HG03520 (cell line): ENCODE measurements around the gene MMADHC.
"Not testable (repeated sequence)": the region's sequence is repeated elsewhere in the genome, so short reads cannot be mapped to it uniquely, and the experiment has no call there.

Source experiments
- ATAC-seq: cut with Tn5 transposase; IDR thresholded peaks from one replicate; pipeline ENCODE4 v1.9.1; 2021; ENCODE audit warnings: mild to moderate bottlenecking, moderate library complexity; ENCODE audit not compliant: unreplicated experiment

MMADHC gene

GRCh38 chr2:149595056-149595963, 7.7 kb upstream of the MMADHC start:
- no peak for ATAC-seq

GRCh38 chr2:149594411-149594810, 6.8 kb upstream of the MMADHC start:
- ATAC-seq = no peak

DNA sequence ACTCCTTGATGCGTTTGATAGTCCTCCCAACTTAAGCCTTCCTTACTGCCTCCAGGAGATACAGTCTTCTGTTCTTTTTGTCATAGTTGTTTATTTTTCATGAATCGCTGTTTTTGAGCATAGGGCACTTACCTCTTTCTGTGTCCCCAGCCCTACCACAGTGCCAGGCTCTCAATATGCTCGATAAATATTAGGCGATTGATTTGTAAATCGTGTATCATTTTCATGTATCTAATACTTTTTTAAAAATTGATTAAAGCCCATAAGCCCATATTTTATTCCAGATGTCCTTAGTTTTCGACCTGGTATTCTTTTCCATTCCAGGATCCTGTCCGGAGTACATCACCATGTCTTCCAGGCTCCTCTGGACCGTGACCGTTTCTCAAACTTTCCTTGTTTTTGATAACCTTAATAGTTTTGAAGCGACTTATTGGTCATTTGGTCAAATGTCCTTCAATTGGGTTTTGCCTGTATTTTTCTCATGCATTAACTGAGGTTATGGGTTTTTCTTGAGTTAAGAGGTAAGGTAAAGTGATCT, 444 bp upstream of the MMADHC start:
- ATAC-seq = peak; percentile 23

DNA sequence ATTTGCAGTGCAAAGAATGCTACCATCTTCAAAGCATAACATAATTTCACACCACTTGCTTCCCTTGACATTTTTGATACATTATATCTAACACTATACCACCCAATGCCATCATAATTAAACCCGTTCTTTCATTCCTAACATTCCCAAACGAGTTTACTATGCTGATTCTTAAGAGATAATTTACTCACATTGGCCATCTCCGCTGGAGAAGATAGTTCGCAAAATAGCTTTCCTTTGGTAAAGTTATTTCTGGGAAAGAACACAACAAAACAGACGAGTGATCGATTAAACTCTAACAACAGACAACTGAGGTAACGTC, 716 bp downstream of the MMADHC start:
- no peak for ATAC-seq

GRCh38 chr2:149586063-149586462, 1.5 kb downstream of the MMADHC start:
- no peak for ATAC-seq

DNA sequence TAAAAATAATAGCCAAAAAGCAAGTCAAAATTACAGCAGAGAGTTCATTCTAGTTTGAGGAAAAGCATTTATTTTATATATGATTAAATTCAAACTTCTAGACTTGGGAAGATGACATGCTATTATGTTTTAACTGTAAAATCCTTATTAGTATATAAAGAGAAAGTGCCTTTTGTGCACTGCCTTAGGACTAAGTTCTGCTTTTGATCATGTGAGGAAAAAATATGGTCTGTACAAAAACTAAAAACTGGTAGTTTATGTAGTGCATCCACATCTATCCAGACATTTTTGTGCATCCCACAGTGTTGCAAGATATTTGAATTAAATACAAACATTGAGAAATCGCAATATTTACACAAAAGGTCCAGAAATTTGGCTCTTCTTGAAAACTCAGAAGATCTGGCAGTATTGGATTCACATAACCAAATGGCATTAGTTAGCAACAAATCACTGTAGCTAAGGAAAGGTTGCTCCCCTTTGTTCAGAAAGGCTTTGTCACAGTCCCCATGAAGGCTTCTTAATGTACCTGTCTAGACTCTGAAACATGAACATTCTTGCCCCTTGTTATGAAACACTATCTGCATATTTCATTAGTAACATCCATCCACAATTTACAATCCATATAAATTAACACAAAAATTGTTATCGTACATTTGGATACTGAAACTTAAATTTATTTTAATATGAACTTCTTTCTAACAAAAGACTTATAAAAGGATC, 2.2 kb downstream of the MMADHC start:
- no peak for ATAC-seq

DNA sequence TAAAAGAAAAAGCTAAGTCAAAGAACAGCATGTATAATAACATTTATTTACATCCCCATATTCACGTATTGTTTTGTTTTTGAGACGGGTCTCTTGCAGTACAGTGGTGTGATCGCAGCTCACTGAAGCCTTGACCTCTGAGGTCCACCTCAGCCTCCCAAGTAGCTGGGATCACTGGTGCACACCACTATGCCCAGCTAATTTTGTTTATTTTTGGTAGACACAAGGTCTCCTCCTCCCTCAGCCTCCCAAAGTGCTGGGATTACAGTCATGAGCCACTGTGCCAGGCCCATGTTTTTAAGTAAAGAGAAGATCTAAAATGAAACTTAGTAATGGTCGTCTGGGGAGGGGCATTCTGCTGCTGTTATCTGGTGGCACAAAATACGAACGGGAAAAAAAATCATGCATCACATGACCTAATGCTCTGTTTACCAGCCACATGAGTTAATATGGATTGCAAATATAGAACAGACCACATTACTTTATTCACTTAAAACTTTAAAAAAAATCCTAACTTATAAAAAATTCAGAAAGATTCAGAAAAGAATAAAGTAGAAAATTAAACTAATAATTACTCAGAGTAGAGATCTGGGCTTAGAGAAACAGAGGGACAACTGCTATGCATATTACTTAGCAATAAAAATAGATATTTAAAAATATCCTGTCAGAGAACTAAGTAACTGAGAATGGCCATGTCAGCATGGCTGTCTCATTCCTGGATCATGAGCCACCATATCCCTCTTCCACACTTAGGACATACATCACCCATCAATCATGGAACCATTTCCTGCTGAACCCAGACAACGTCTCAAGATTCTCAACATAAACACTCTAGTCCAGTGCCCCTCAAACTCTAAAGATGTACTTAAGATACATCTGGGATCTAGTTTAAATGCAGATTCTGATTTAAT, 7.3 kb downstream of the MMADHC start:
- no peak for ATAC-seq

GRCh38 chr2:149577269-149577668, 10.3 kb downstream of the MMADHC start:
- no peak for ATAC-seq

- ATAC-seq = no peak
Measured at GRCh38 chr2:149575752-149576151, 11.8 kb downstream of the MMADHC start.

DNA sequence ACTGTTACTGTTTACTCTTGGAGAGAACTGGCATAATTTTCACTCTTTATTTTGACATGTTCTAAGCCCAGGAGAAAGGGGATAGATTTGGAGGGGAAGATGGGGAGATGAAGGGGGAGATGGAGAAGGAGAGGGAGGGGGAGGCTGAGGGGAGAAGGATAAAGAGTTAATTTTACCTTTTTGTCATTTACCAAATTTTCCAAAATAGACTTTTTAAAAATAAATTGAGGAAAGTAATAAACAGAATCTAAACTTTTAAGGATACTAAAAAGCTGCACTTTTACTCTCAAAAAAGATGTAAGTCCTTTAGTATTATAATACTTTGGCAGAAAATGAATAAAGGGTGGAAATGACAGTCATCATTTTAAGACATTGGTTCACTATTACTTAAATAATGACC, 12.3 kb downstream of the MMADHC start:
- no peak for ATAC-seq

DNA sequence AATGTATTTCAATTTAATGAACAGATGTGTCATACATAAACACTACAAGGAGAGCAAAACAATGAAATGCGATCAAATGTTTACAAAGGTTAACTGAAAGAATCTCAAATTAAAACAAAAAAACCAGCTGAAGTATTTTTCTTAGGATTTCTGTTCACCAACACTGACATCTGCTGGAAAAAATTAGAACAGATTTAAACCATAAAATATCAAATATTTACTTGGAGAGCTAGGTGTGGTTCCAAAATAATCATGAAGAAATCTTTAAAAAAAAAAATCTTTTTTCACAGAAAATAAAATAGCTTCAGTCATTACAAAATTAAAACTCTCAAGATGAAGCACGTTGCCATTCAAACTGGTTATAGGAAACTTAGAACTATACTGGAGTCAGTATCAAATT, 13.8 kb downstream of the MMADHC start:
- no peak for ATAC-seq

DNA sequence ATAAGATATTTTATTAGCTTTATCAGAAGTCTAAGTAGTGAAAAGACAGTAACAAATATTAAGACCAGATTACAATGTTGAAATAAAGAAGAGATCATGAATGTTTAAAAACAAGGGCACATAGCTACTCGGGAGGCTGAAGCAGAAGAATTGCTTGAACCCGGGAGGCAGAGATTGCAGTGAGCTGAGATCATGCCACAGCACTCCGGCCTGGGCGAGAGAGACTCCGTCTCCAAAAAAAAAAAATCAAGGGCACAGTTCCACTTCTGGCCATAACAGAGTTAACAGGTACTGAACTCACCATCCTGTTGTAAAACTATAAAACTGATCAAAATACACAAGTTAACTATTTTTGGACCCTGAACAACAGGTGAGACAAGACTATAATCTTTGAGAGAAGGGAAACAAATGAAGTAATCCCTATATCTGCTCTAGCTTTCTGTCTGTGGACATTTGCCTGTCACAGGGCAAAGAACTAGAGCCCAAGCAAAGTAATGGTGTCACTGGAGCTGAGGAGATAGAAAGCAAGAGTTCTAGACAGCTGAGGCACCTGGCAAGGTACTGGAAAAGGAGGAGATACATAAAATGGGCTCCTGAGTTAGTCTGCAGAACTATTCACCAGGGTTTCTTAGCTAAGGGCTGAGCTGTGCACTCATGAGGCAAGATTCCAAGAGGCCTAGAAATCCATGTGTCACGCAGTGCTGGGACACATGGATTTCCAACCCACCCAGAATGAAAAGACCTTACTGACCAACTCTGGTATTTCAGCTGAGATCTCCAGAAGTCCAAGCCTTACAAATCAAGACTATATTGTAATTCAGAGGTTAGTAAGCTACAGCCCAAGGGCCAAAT, 15.2 kb downstream of the MMADHC start:
- no peak for ATAC-seq

DNA sequence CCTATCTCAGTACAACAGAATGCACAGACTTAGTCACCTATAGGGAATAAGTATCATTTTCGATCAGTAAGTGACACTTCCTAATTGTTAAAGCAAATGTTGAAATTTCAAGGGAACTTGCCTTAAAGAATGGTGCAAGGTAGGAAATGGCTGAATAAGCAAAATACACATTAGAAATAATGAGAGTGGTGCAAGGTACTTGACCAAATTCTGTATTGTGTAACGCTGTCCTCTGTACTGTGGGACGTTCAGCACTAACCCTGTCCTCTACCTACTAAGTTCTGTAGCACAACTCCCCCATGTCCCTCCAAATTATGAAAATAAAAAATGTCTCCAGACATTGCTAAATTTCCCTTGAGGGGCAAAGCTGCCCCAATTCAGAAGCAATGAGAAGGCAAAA, 19.4 kb downstream of the MMADHC start:
- no peak for ATAC-seq

DNA sequence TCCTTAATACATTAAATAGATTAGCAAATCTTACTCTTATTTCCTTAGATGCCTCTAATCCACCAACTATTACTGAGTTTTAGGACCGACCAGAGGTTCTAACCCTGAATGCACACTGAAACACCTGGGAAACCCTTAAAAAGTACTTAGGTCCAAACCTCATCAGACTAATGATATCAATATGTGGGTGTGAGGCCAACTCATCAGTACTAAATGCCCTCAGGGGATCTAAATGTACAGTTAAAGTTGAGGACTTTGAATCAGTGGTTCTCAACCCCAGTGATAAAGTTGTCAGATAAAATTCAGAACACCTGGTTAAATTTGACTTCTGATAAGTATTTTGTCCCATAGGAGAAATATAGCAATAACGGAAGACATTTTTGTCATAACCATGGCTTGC, 20.9 kb downstream of the MMADHC start:
- no peak for ATAC-seq

- ATAC-seq = not testable (repeated sequence)
Measured at GRCh38 chr2:149565625-149566024, 21.9 kb downstream of the MMADHC start.

GRCh38 chr2:149564983-149565382, 22.6 kb downstream of the MMADHC start:
- ATAC-seq = no peak

DNA sequence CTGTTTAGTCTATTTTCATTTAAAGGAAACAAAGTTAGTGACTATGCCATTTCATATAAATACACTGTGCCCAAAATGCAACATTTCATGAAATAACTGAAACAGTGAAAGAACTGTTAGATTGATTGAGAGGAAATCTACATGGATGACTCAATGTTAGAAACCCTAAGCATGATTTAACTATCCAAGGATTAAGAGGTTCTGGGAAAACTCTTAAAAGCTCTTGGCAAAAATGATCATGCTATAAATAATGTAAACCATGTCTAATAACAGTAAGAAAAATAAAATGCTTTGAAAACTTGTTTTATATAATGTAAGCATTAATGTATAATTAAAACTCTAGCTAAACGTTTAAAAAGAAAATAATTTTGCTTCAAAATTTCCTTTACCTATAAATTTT, 23.5 kb downstream of the MMADHC start:
- ATAC-seq = no peak

- ATAC-seq = peak; percentile 90
Measured at GRCh38 chr2:149562324-149562723, 25.3 kb downstream of the MMADHC start.

GRCh38 chr2:149561309-149561926, 26.2 kb downstream of the MMADHC start:
- no peak for ATAC-seq
